AG04450 (cell line): ENCODE measurements around the gene LMAN1L. TPM values are rescaled to one million over a fixed set of nuclear protein-coding genes. Genes with fewer than 3 reads are reported as not detected.

Source experiments
- CTCF ChIA-PET: fragments of 300-600, 350-600 bp; formaldehyde crosslinking; extraction: SDS; loops from one replicate; lab custom pipeline; 2022; ENCODE audit warnings: antibody characterized with exemption, inconsistent platforms; lab: Charles Lee
- POLR2A ChIA-PET: fragments of 350-600 bp; formaldehyde crosslinking; extraction: SDS; loops from one replicate; lab custom pipeline; 2021; ENCODE audit warnings: antibody characterized with exemption, inconsistent platforms; lab: Yijun Ruan, JAX
- DNase-seq: peaks from one replicate; pipeline ENCODE4 v3.0.0-alpha.2; 2011; ENCODE audit warnings: low read depth, low spot score
- H3K27ac ChIP-seq: one replicate; pipeline ENCODE4 v1.5.1; 2012; ENCODE audit warnings: low read depth, low read length, control low read depth
- H3K27me3 ChIP-seq: one replicate; pipeline ENCODE4 v1.6.0; 2012; ENCODE audit warnings: low read length; ENCODE audit not compliant: control insufficient read depth, insufficient read depth
- H3K4me3 ChIP-seq: 2 replicates; pipeline ENCODE4 v1.5.1; 2011; ENCODE audit warnings: mild to moderate bottlenecking, low read depth, low read length, control low read depth
- H3K9me3 ChIP-seq: 2 replicates; pipeline ENCODE4 v1.5.1; 2012; ENCODE audit warnings: low read length; ENCODE audit not compliant: control insufficient read depth, insufficient read depth
- polyA plus RNA-seq: library from polyadenylated mRNA; depleted of rRNA; stranded (reverse); fragments of >200 nt; gene quantifications from 2 replicates; pipeline ENCODE4 v1.2.3, GENCODE V29; 2011
- TF ChIP-seq, protein P1 (sequence below): IDR thresholded peaks from 2 replicates; pipeline ENCODE4 v1.5.1; 2011; ENCODE audit warnings: low read depth, low read length, control low read depth, inconsistent platforms

Gene LMAN1L
- polyA plus RNA-seq, 1 experiment: not detected

DNA sequence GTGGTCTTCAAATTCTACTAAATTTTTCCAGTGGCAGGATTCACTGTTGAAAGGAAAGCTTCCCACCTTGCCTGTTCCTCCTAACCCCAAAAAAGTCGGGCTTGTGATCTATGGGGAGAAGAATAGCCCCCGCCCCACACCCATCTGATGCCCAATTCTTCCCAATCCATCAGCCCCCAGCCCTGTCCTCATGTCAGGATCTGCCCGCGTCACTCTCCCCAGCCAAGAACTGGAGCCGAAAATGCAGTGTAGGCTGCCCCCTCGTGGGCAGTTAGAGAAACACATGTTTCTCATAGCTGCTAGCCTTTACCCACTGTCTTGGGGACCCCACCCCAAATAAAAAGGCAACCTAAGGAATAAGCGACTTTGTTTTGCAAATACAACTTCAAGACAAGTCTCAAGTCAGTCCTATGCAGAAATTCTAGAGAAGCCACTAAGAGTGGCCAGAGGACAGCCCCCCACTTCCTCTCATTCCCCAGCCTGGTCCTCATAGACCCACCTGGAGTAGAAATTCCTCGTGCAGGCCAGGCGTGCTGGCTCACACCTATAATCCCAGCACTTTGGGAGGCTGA is 43.8 kb upstream of the LMAN1L start:
- H3K4me3 ChIP-seq: no peak overlapping the region

DNA sequence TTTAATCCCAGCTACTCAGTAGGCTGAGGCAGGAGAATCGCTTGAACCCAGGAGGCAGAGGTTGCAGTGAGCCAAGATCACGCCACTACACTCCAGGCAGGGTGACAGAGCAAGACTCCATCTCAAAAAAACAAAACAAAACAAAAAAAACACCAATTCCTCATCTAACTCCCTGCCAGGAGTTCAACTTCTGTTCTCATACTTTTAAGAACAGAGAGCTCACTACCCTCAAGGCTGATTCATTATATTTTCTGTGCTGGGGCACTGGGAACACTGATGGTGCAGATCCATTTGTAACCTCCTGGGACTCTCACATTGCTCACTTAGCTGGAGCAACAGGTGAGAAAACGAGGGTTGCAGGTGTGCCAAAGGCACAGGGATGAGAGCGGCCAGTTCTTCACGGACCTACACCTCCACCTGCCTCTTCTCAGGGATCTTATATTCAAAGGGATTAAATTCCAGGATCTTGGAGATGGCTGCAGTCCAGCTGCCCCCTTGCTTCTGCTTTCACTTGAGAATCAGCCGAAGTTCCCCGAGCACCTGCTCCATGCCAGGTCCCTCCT is 43.1 kb upstream of the LMAN1L start:
- no peaks in the 10 kb centered on the region for H3K9me3 ChIP-seq
- CTCF ChIA-PET: interaction anchor here (0.6 to 12.2 kb wide), 41 partner anchors 8 to 863 kb away, joined by 3 to 517 read pairs (median 5); partner anchors contain the start of genes ARID3B, CSK, CYP11A1 and CYP1A1
- H3K27me3 ChIP-seq: peaks cover 6% of the 10 kb centered on the region
- DNase-seq: no peak
- TF ChIP-seq, protein P1, sequence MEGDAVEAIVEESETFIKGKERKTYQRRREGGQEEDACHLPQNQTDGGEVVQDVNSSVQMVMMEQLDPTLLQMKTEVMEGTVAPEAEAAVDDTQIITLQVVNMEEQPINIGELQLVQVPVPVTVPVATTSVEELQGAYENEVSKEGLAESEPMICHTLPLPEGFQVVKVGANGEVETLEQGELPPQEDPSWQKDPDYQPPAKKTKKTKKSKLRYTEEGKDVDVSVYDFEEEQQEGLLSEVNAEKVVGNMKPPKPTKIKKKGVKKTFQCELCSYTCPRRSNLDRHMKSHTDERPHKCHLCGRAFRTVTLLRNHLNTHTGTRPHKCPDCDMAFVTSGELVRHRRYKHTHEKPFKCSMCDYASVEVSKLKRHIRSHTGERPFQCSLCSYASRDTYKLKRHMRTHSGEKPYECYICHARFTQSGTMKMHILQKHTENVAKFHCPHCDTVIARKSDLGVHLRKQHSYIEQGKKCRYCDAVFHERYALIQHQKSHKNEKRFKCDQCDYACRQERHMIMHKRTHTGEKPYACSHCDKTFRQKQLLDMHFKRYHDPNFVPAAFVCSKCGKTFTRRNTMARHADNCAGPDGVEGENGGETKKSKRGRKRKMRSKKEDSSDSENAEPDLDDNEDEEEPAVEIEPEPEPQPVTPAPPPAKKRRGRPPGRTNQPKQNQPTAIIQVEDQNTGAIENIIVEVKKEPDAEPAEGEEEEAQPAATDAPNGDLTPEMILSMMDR: no peak
- POLR2A ChIA-PET: interaction anchor here (0.5 to 1.1 kb wide), 4 partner anchors 37 to 139 kb away, joined by 3 read pairs; no protein-coding TSS in a partner anchor
- H3K27ac ChIP-seq: no peak overlapping the region
- no peak overlapping the region for H3K4me3 ChIP-seq

More for the DNA sequence above, 43.8 kb upstream of the LMAN1L start:
- CTCF ChIA-PET: interaction anchor here (0.6 to 12.2 kb wide), 47 partner anchors 9 to 402 kb away, joined by 3 to 517 read pairs (median 4); partner anchors contain the start of genes CSK, CYP11A1, CYP1A1 and RPP25
- Histone ChIP-seq H3K27ac (no peak overlapping the region), H3K27me3 (peaks cover 6% of the 10 kb centered on the region), H3K9me3 (no peaks in the 10 kb centered on the region)
- no peak for DNase-seq
- POLR2A ChIA-PET: interaction anchor here (0.5 to 1.1 kb wide), 4 partner anchors 37 to 138 kb away, joined by 3 read pairs; no protein-coding TSS in a partner anchor
- TF ChIP-seq, protein P1: peak; percentile 74

DNA sequence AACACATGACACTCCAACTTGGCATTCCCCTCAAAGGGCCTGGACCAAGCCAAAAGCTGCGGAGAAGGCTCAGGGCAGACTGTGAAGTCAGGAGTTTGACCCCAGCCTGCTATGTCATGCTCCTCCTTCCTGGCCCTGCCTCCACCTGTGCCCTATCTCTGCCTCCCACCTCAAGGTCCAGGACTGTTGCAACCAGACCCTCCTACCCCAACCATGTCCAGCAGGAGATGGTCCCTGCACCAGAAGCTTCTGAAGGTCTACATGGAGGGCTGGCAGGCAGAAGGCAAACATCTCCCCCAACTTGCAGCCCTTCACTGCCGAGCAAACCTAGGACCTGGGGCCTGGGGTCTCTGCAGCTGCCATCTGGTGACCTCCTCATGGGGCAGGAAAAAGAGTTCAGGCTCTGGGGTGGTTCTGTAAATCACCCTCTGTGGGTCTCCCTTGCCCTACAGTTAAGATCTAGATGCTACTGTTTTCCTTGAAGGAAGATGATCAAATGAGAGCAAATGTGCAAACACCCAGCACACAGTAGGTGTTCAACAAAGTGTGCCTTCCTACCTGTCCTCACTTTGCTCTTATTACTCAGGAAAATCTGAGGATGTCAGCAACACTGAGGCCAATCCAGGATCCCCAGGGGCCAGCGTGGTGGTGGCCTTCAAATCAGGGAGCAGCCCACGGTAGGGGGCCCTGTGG is 42.3 kb upstream of the LMAN1L start:
- TF ChIP-seq, protein P1: no peak
- CTCF ChIA-PET: interaction anchor here (0.6 to 12.2 kb wide), 33 partner anchors 7 to 309 kb away, joined by 3 to 517 read pairs (median 7); partner anchors contain the start of gene CSK
- POLR2A ChIA-PET: interaction anchor here (0.6 kb wide), 1 partner anchor 167 kb away, joined by 3 read pairs; the partner anchor contains the start of gene COX5A
- no peaks in the 10 kb centered on the region for H3K9me3 ChIP-seq
- H3K4me3 ChIP-seq: no peak overlapping the region
- no peak for DNase-seq
- no peak overlapping the region for H3K27ac ChIP-seq
- H3K27me3 ChIP-seq: peaks cover 6% of the 10 kb centered on the region

DNA sequence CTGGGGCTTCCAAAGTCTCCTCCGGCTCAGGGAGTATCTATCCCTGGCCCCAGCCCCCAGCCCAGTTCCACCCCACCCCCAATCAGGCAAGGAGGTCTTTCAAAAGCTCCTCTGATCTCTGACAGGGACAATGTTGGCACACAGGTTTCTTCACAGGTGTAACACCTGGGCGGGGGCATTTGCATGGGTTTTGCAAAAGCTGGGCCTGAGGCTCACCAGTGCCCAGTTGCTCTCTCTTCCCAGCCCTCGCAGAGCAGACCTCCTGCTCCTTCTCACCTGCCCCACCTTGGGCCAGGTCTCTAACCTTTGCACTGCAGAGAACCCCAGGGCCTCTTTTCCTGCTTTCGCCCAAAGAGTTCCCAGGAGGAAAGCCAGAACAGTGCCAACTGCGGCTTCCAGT is 39.3 kb upstream of the LMAN1L start:
- ChIA-PET POLR2A (no interaction called here), CTCF (interaction anchor here (0.6 to 12.2 kb wide), 6 partner anchors 7 to 178 kb away, joined by 3 to 517 read pairs (median 30); partner anchors contain the start of gene CSK)
- no peak for DNase-seq
- Histone ChIP-seq H3K27me3 (peaks cover 6% of the 10 kb centered on the region), H3K27ac (no peak overlapping the region), H3K9me3 (no peaks in the 10 kb centered on the region), H3K4me3 (no peak overlapping the region)
- TF ChIP-seq, protein P1: no peak
